Measurements from ENCODE around the gene ATP2A1. TPM values are rescaled to one million over a fixed set of nuclear protein-coding genes. Genes with fewer than 3 reads are reported as not detected.
A peak's percentile ranks its signal among the peaks of the same experiment; 100 is the strongest.

ATP2A1 gene
- total and polyA plus RNA-seq, 2 of the 13 experiments (the other 11 are each of a cell fraction or from before 2014, with no cell fraction given), result 3.2 to 12.5 TPM

GRCh38 chr16:28863929-28864793 lies 14.1 kb upstream of the ATP2A1 start (continued):
- TF ChIP-seq ZNF768 (CRISPR knock-in tag; IDR thresholded peaks at IDR 0.05), result no peak
- TF ChIP-seq, protein P1, sequence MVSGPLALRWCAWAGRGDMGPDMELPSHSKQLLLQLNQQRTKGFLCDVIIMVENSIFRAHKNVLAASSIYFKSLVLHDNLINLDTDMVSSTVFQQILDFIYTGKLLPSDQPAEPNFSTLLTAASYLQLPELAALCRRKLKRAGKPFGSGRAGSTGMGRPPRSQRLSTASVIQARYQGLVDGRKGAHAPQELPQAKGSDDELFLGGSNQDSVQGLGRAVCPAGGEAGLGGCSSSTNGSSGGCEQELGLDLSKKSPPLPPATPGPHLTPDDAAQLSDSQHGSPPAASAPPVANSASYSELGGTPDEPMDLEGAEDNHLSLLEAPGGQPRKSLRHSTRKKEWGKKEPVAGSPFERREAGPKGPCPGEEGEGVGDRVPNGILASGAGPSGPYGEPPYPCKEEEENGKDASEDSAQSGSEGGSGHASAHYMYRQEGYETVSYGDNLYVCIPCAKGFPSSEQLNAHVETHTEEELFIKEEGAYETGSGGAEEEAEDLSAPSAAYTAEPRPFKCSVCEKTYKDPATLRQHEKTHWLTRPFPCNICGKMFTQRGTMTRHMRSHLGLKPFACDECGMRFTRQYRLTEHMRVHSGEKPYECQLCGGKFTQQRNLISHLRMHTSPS (CRISPR knock-in tag; IDR thresholded peaks at IDR 0.05; ENCODE audit: low read depth), result no peak
- no peak for TF ChIP-seq ZNF816 (CRISPR knock-in tag; IDR thresholded peaks at IDR 0.05; ENCODE audit: borderline replicate concordance)
- TF ChIP-seq, protein P2, sequence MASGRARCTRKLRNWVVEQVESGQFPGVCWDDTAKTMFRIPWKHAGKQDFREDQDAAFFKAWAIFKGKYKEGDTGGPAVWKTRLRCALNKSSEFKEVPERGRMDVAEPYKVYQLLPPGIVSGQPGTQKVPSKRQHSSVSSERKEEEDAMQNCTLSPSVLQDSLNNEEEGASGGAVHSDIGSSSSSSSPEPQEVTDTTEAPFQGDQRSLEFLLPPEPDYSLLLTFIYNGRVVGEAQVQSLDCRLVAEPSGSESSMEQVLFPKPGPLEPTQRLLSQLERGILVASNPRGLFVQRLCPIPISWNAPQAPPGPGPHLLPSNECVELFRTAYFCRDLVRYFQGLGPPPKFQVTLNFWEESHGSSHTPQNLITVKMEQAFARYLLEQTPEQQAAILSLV (CRISPR knock-in tag; IDR thresholded peaks at IDR 0.05; ENCODE audit: borderline replicate concordance), result 0 out of 2 replicates have a peak, but pooled peaks have one; percentile 7
- TF ChIP-seq KLF12 (CRISPR knock-in tag; IDR thresholded peaks at IDR 0.05; ENCODE audit: borderline replicate concordance), result no peak
- no peak for TF ChIP-seq JDP2 (CRISPR knock-in tag; IDR thresholded peaks at IDR 0.05; ENCODE audit: borderline replicate concordance)
- no peak for TF ChIP-seq CBX5 (CRISPR knock-in tag; IDR thresholded peaks at IDR 0.05; ENCODE audit: borderline replicate concordance)
- TF ChIP-seq, protein P3, sequence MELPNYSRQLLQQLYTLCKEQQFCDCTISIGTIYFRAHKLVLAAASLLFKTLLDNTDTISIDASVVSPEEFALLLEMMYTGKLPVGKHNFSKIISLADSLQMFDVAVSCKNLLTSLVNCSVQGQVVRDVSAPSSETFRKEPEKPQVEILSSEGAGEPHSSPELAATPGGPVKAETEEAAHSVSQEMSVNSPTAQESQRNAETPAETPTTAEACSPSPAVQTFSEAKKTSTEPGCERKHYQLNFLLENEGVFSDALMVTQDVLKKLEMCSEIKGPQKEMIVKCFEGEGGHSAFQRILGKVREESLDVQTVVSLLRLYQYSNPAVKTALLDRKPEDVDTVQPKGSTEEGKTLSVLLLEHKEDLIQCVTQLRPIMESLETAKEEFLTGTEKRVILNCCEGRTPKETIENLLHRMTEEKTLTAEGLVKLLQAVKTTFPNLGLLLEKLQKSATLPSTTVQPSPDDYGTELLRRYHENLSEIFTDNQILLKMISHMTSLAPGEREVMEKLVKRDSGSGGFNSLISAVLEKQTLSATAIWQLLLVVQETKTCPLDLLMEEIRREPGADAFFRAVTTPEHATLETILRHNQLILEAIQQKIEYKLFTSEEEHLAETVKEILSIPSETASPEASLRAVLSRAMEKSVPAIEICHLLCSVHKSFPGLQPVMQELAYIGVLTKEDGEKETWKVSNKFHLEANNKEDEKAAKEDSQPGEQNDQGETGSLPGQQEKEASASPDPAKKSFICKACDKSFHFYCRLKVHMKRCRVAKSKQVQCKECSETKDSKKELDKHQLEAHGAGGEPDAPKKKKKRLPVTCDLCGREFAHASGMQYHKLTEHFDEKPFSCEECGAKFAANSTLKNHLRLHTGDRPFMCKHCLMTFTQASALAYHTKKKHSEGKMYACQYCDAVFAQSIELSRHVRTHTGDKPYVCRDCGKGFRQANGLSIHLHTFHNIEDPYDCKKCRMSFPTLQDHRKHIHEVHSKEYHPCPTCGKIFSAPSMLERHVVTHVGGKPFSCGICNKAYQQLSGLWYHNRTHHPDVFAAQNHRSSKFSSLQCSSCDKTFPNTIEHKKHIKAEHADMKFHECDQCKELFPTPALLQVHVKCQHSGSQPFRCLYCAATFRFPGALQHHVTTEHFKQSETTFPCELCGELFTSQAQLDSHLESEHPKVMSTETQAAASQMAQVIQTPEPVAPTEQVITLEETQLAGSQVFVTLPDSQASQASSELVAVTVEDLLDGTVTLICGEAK (IDR thresholded peaks at IDR 0.05), result peak; percentile 68
- TF ChIP-seq, protein P3 (CRISPR knock-in tag; IDR thresholded peaks at IDR 0.05), result no peak
- TF ChIP-seq ZNF788 (CRISPR knock-in tag; IDR thresholded peaks at IDR 0.05; ENCODE audit: borderline replicate concordance), result 0 out of 2 replicates have a peak, but pooled peaks have one; percentile 10
- no peak for TF ChIP-seq CERS6 (CRISPR knock-in tag; IDR thresholded peaks at IDR 0.05)
- TF ChIP-seq ZNF343 (CRISPR knock-in tag; IDR thresholded peaks at IDR 0.05), result no peak
- no peak for TF ChIP-seq ZC3H4 (CRISPR knock-in tag; IDR thresholded peaks at IDR 0.05; ENCODE audit: borderline replicate concordance)
- no peak for TF ChIP-seq ETV6 (CRISPR knock-in tag; conservative IDR thresholded peaks at IDR 0.05)
- TF ChIP-seq ERF (CRISPR knock-in tag; IDR thresholded peaks at IDR 0.05), result peak; percentile 1; the same call in 1 of the 2 replicates
- no peak for TF ChIP-seq HNRNPLL (IDR thresholded peaks at IDR 0.05; ENCODE audit: low read depth, low read length, poor library complexity, severe bottlenecking)

All from HepG2 (cell line).